A673 (cell line): Measurements from ENCODE around the gene PARS2.

ENCODE experiments used
- EZH2 ChIP-seq: fragments of 200-600 bp; sonication (generic); IDR thresholded peaks from 2 replicates; pipeline ENCODE4 v1.6.1; 2017; ENCODE audit warnings: borderline replicate concordance, low read depth, mild to moderate bottlenecking, mixed read lengths, antibody characterized with exemption, low read length; ENCODE audit not compliant: poor library complexity, severe bottlenecking
- TF ChIP-seq, protein P1 (sequence below): fragments of 300-800, 200-600 bp; sonication (generic); conservative IDR thresholded peaks from 2 replicates; pipeline ENCODE4 v1.5.1; 2017; ENCODE audit warnings: low read depth, mild to moderate bottlenecking, antibody characterized with exemption, low read length, moderate library complexity, mixed read lengths

DNA sequence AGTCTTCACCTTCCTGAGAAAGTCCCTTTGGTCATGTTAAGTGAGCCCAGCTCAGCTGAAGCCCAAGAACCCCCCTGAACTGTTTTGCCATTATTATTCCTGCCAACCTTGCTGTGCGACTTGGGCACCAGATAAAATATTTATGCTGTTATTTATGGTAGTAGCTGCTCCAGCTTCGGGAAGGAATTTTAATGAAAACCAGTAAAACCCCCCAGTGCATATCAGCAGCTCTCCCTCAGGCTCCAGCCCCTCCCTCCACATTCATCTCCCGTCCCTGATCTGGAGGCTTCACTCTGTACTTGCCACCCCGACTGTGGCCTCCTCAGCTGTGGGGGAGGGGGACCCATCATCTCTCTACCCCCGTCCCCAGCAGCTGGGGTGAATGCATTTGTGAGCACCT lies 24.1 kb upstream of the PARS2 start:
- TF ChIP-seq, protein P1, sequence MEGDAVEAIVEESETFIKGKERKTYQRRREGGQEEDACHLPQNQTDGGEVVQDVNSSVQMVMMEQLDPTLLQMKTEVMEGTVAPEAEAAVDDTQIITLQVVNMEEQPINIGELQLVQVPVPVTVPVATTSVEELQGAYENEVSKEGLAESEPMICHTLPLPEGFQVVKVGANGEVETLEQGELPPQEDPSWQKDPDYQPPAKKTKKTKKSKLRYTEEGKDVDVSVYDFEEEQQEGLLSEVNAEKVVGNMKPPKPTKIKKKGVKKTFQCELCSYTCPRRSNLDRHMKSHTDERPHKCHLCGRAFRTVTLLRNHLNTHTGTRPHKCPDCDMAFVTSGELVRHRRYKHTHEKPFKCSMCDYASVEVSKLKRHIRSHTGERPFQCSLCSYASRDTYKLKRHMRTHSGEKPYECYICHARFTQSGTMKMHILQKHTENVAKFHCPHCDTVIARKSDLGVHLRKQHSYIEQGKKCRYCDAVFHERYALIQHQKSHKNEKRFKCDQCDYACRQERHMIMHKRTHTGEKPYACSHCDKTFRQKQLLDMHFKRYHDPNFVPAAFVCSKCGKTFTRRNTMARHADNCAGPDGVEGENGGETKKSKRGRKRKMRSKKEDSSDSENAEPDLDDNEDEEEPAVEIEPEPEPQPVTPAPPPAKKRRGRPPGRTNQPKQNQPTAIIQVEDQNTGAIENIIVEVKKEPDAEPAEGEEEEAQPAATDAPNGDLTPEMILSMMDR: no peak
- no peak for TF ChIP-seq EZH2
